ENCODE data around the gene PRTFDC1. TPM values are rescaled to one million over a fixed set of nuclear protein-coding genes. Genes with fewer than 3 reads are reported as not detected.

Gene PRTFDC1
- total RNA-seq, 2 donors from 2014 or later = 0.80 to 2.0 TPM

DNA sequence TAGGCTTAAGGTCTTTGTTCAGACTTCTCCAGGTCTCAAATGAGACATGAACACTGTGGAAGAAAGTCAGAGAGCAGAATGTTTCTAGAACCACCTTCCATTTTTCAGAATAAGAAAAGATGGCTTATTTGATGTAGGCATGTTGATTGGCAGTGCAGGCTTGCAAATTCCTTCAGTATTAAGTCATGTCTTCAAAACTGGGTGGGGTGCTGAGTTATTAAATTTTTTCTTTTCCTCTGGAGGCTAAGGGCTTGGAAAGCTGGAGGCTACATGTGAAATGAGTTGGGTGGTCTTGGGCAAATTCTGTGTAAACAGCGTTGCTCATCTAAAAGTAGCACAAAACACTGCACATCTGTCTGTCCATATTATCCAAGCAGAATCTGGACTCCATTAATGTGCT, 62.8 kb downstream of the PRTFDC1 start:
- 88% methylated on average over 1 of the region's 1 CpG for WGBS
- Histone ChIP-seq H3K9me3 (no peaks in the 10 kb centered on the region), H3K27me3 (replicated peaks; ENCODE audit: insufficient read depth) (no peaks in the 10 kb centered on the region), H3K4me1 (replicated peaks) (no peaks in the 10 kb centered on the region), H3K36me3 (no peaks in the 10 kb centered on the region), H3K4me3 (no peak overlapping the region), H3K27ac (no peak overlapping the region)
- intact Hi-C loops (cut with DNase I) = no loop called here
- no peak for TF ChIP-seq POLR2AphosphoS5 (IDR thresholded peaks at IDR 0.05)
- DNase-seq (ENCODE audit: low spot score) = no peak

- no peak for DNase-seq (ENCODE audit: low spot score)
- Histone ChIP-seq H3K27ac (no peak overlapping the region), H3K36me3 (no peaks in the 10 kb centered on the region), H3K9me3 (no peaks in the 10 kb centered on the region), H3K4me3 (no peak overlapping the region), H3K4me1 (replicated peaks) (no peaks in the 10 kb centered on the region), H3K27me3 (replicated peaks; ENCODE audit: insufficient read depth) (no peaks in the 10 kb centered on the region)
- TF ChIP-seq CTCF (IDR thresholded peaks at IDR 0.05) = no peak
- TF ChIP-seq POLR2AphosphoS5 (IDR thresholded peaks at IDR 0.05) = no peak
- TF ChIP-seq POLR2A (IDR thresholded peaks at IDR 0.05) = no peak
- intact Hi-C loops (cut with DNase I) = no loop called here
- WGBS = 100% methylated on average over 2 of the region's 2 CpGs
These were observed 64.6 kb downstream of the PRTFDC1 start for GRCh38 chr10:24887855-24888231.

GRCh38 chr10:24886290-24886680, 66.1 kb downstream of the PRTFDC1 start:
- Histone ChIP-seq H3K27ac (no peak overlapping the region), H3K36me3 (no peaks in the 10 kb centered on the region), H3K9me3 (no peaks in the 10 kb centered on the region), H3K4me3 (no peak overlapping the region), H3K27me3 (replicated peaks; ENCODE audit: insufficient read depth) (no peaks in the 10 kb centered on the region), H3K4me1 (replicated peaks) (no peaks in the 10 kb centered on the region)
- 50% methylated on average over 5 of the region's 5 CpGs for WGBS
- intact Hi-C loops (cut with DNase I) = no loop called here
- TF ChIP-seq POLR2A (IDR thresholded peaks at IDR 0.05) = no peak
- no peak for TF ChIP-seq POLR2AphosphoS5 (IDR thresholded peaks at IDR 0.05)
- no peak for TF ChIP-seq CTCF (IDR thresholded peaks at IDR 0.05)
- DNase-seq (ENCODE audit: low spot score) = no peak

DNA sequence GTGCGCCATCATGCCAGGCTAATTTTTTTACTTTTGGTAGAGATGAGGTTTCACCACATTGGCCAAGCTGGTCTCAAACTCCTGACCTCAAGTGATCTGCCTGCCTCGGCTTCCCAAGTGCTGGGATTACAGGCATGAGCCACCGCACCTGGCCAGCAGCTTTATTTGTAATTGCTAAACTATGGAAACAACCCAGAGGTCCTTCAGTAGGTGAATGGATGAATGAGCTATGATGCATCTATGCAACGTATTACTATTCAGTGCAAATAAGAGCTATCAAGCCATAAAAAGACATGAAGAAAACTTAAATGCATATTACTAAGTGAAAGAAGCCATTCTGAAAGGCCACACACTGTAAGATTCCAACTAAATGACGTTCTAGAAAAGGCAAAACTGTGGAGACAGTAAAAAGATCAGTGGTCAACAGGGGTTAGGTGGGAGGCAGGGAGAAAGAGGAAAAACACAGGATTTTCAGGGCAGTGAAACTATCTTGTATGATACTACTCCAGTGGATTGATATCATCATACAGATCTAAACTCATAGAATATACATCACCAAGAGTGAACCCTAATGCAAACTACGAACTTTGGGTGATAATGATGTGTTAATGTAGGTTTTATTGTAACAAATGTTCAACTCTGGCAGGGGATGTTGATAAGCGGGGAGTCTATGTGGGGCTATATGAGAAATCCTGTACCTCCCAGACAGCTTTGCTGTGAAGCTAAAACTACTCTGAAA, 66.7 kb downstream of the PRTFDC1 start:
- WGBS = 90% methylated on average over 7 of the region's 7 CpGs
- no peaks in the 10 kb centered on the region for H3K4me1 ChIP-seq (replicated peaks)
- H3K9me3 ChIP-seq = no peaks in the 10 kb centered on the region
- TF ChIP-seq CTCF (IDR thresholded peaks at IDR 0.05) (no peak), POLR2AphosphoS5 (IDR thresholded peaks at IDR 0.05) (no peak), POLR2A (IDR thresholded peaks at IDR 0.05) (no peak)
- no peak overlapping the region for H3K4me3 ChIP-seq
- H3K36me3 ChIP-seq = no peaks in the 10 kb centered on the region
- DNase-seq (ENCODE audit: low spot score) = no peak
- no peak overlapping the region for H3K27ac ChIP-seq
- H3K27me3 ChIP-seq (replicated peaks; ENCODE audit: insufficient read depth) = no peaks in the 10 kb centered on the region
- intact Hi-C loops (cut with DNase I) = no loop called here

DNA sequence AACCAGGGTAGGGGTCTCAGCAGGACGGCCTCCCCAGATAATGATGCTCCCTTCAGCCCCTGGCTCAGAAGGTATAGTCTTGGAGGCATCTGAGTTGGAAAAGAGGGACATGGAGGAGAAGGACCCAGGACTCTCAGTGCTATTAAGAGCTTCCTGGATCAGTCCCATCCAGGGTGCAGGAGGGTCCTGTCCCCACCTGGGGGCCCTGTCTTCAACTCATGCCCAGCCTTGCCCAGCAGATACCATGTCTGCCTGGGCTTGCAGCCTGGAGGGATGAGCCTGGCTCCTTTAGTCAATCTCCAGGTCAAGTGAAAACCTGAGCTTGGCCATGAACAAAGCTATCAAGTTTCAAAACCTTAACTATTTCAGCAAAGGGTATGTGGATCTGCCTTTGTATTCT, 67.6 kb downstream of the PRTFDC1 start:
- intact Hi-C loops (cut with DNase I) = no loop called here
- TF ChIP-seq POLR2AphosphoS5 (IDR thresholded peaks at IDR 0.05) (no peak), CTCF (IDR thresholded peaks at IDR 0.05) (no peak), POLR2A (IDR thresholded peaks at IDR 0.05) (no peak)
- 89% methylated on average over 1 of the region's 1 CpG for WGBS

More for the DNA sequence above, 67.6 kb downstream of the PRTFDC1 start:
- no peak for DNase-seq (ENCODE audit: low spot score)
- Histone ChIP-seq H3K4me3 (no peak overlapping the region), H3K4me1 (replicated peaks) (no peaks in the 10 kb centered on the region), H3K9me3 (no peaks in the 10 kb centered on the region), H3K27ac (no peak overlapping the region), H3K27me3 (replicated peaks; ENCODE audit: insufficient read depth) (no peaks in the 10 kb centered on the region), H3K36me3 (no peaks in the 10 kb centered on the region)
